Measurements from ENCODE around the gene ZFAND6. TPM values are rescaled to one million over a fixed set of nuclear protein-coding genes. Genes with fewer than 3 reads are reported as not detected.

ZFAND6 gene
- total RNA-seq, 1 donor from 2014 or later: 76.7 TPM

- TF ChIP-seq CTCF (IDR thresholded peaks at IDR 0.05): no peak
- no peaks in the 10 kb centered on the region for H3K4me1 ChIP-seq
- intact Hi-C loops (cut with DNase I): no loop called here
- H3K9me3 ChIP-seq: no peaks in the 10 kb centered on the region
- ATAC-seq (no peak), DNase-seq (no peak)
- no peaks in the 10 kb centered on the region for H3K27me3 ChIP-seq (ENCODE audit: low read depth)
- H3K36me3 ChIP-seq: peaks cover 31% of the 10 kb centered on the region
- no peak overlapping the region for H3K27ac ChIP-seq
- no peak overlapping the region for H3K4me3 ChIP-seq
Measured at GRCh38 chr15:80177156-80177555, 117.7 kb downstream of the ZFAND6 start.

GRCh38 chr15:80179025-80179759 is 119.7 kb downstream of the ZFAND6 start:
- H3K36me3 ChIP-seq: peaks cover 39% of the 10 kb centered on the region
- no peaks in the 10 kb centered on the region for H3K27me3 ChIP-seq (ENCODE audit: low read depth)
- ATAC-seq (no peak), DNase-seq (no peak)
- no peak for TF ChIP-seq CTCF (IDR thresholded peaks at IDR 0.05)
- no peak overlapping the region for H3K4me3 ChIP-seq
- no peaks in the 10 kb centered on the region for H3K9me3 ChIP-seq
- peaks cover 7% of the 10 kb centered on the region for H3K4me1 ChIP-seq
- intact Hi-C loops (cut with DNase I): no loop called here
- H3K27ac ChIP-seq: no peak overlapping the region

DNA sequence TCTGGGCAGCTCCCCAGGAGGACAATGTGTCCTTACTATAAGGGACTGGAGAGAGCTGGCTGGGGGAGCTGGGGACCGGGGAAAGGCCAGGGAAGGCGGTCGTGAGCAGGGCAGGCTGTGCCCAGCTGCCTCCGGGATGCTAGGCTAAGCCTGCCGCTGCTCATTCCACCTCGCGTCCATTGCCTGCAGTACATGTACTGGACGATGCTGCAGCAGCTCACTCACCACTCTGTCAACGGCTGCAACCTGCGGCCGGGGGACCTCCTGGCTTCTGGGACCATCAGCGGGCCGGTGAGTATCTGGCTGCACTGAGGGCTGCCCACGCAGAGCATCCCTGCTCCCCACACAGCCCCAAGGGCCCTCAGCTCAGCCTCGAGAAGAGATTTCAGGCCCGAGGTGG is 120.5 kb downstream of the ZFAND6 start:
- no peak for TF ChIP-seq CTCF (IDR thresholded peaks at IDR 0.05)
- Histone ChIP-seq H3K36me3 (peaks cover 46% of the 10 kb centered on the region), H3K4me1 (peaks cover 7% of the 10 kb centered on the region), H3K27ac (no peak overlapping the region), H3K27me3 (ENCODE audit: low read depth) (no peaks in the 10 kb centered on the region), H3K9me3 (no peaks in the 10 kb centered on the region), H3K4me3 (no peak overlapping the region)
- intact Hi-C loops (cut with DNase I): no loop called here
- no peak for ATAC-seq
- DNase-seq: no peak

DNA sequence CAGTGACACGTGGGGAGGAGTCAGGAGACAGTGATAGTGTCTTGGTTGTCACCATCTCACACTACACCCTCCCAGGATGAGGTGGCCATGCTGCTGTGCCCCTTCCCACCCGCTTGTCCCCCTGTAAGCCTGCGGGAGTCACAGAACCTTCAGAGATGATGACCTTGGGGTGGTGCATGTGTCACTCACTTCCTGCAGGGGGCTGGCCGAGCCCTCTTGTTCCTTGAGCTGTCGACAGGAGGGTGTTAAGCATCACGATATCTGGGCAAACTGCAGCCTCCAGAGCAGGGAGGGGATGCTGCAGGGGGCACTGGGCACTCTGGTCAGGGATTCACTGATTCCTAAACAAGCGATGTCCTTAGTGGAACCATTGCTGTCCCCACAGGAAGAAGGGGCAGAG is 121.0 kb downstream of the ZFAND6 start:
- intact Hi-C loops (cut with DNase I): no loop called here

DNA sequence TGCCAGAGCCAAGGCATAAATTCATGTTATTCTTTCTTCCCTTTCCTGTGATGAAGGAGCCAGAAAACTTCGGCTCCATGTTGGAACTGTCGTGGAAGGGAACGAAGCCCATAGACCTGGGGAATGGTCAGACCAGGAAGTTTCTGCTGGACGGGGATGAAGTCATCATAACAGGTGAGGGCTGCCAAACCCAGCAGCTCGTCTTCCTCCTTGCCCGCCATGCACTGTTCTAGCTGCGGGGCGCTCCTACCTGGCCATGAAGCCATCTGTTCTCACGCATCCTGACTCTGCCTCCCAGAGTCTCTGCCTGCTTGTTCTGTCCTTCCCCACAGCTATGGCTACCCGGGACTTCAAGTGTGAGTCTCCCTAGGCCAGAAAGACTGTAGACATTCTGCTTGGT is 121.5 kb downstream of the ZFAND6 start:
- Histone ChIP-seq H3K4me1 (peaks cover 7% of the 10 kb centered on the region), H3K27me3 (ENCODE audit: low read depth) (no peaks in the 10 kb centered on the region), H3K4me3 (no peak overlapping the region), H3K9me3 (no peaks in the 10 kb centered on the region), H3K36me3 (peaks cover 57% of the 10 kb centered on the region), H3K27ac (no peak overlapping the region)
- intact Hi-C loops (cut with DNase I): no loop called here
- no peak for ATAC-seq
- no peak for TF ChIP-seq CTCF (IDR thresholded peaks at IDR 0.05)
- no peak for DNase-seq

More for the DNA sequence above, 121.0 kb downstream of the ZFAND6 start:
- Histone ChIP-seq H3K27me3 (ENCODE audit: low read depth) (no peaks in the 10 kb centered on the region), H3K9me3 (no peaks in the 10 kb centered on the region), H3K4me1 (peaks cover 7% of the 10 kb centered on the region), H3K4me3 (no peak overlapping the region), H3K36me3 (peaks cover 51% of the 10 kb centered on the region), H3K27ac (no peak overlapping the region)
- no peak for TF ChIP-seq CTCF (IDR thresholded peaks at IDR 0.05)
- no peak for ATAC-seq
- no peak for DNase-seq

Measured in lower lobe of right lung (tissue), 2 donors.